Transverse colon (tissue), 4 donors: Measurements from ENCODE around the gene LMX1B. TPM values are rescaled to one million over a fixed set of nuclear protein-coding genes. Genes with fewer than 3 reads are reported as not detected.

Experiments used
- DNase-seq: peaks from one replicate; pipeline ENCODE4 v3.0.0-alpha.2; 2019
- H3K27ac ChIP-seq, 4 donors: fragments of 200-600 bp; sonication (generic); 2 replicates each; pipeline ENCODE4 v1.5.1; 2016 to 2018; ENCODE audit warnings: inconsistent platforms in 4 of 4
- H3K27me3 ChIP-seq: fragments of 200-600 bp; sonication (generic); 2 replicates; pipeline ENCODE4 v1.5.1; 2017; ENCODE audit warnings: inconsistent platforms
- H3K36me3 ChIP-seq, 4 donors: fragments of 200-600 bp; sonication (generic); 2 replicates each; pipeline ENCODE4 v1.5.1; 2017 to 2019; ENCODE audit warnings: inconsistent platforms in 4 of 4
- H3K4me1 ChIP-seq, 4 donors: fragments of 200-600 bp; sonication (generic); 2 replicates each; pipeline ENCODE4 v1.5.1; 2017 to 2020; ENCODE audit warnings: inconsistent platforms in 4 of 4
- H3K4me3 ChIP-seq, 4 donors: fragments of 200-600 bp; sonication (generic); 1 replicate in 1 of 4; 2 replicates in 3 of 4; pipeline versions ENCODE4 v1.5.1 to v1.6.1; 2017 to 2019; ENCODE audit warnings: inconsistent platforms in 4 of 4
- H3K9me3 ChIP-seq, 2 donors: fragments of 200-600 bp; sonication (generic); 2 replicates each; pipeline ENCODE4 v1.5.1; 2017 to 2019; ENCODE audit warnings: inconsistent platforms in 2 of 2
- EP300 ChIP-seq: sonication (generic); formaldehyde crosslinking; IDR thresholded peaks from one replicate; pipeline ENCODE4 v1.6.1; 2017; ENCODE audit warnings: antibody characterized with exemption, low read depth
- POLR2A ChIP-seq: fragments of 450-650 bp; IDR thresholded peaks from one replicate; pipeline ENCODE4 v1.6.1; 2016; ENCODE audit warnings: antibody characterized with exemption, mild to moderate bottlenecking, moderate library complexity
- POLR2AphosphoS5 ChIP-seq, 3 donors: sonication (generic); formaldehyde crosslinking; IDR thresholded peaks; one replicate each; pipeline ENCODE4 v1.6.1; 2016; ENCODE audit warnings: antibody characterized with exemption in 3 of 3
- WGBS, 2 donors: methylation state at CpG; one replicate each; pipeline ENCODE4 v1.1.5; 2018; ENCODE audit warnings: low coverage in 1 of 2; 5-methylcytosine and 5-hydroxymethylcytosine counted together
- in situ Hi-C, 4 donors: fragments of 200-750 bp; cut with MboI; loops; one replicate each; pipeline versions ENCODE4 v1.15.0 to v1.15.1; 2017; ENCODE audit warnings: low sequenced_read_pairs in 3 of 4, low pct_ligation_motif_present in 1 of 4, low pct_unique_long_range_greater_than_20kb in 1 of 4
- intact Hi-C: fragments of 100-400 bp; cut with DNase I; formaldehyde crosslinking; loops from one replicate; pipeline ENCODE4 v1.15.1; 2023; ENCODE audit warnings: low total_unique reads
- total RNA-seq, 4 donors: library from RNA; depleted of rRNA; stranded (reverse); fragments of >200 nt; gene quantifications; one replicate each; pipeline ENCODE4 v1.1.0, GENCODE V29; 2016
- TF ChIP-seq, protein P1 (sequence below), 5 experiments: fragments of 200-600 bp in 3 of 5; fragments of 450-650 bp in 2 of 5; sonication (generic) in 3 of 5; IDR thresholded peaks; 1 replicate in 2 of 5; 2 replicates in 3 of 5; pipeline ENCODE4 v1.5.1; 2016 to 2017; ENCODE audit warnings: antibody characterized with exemption in 5 of 5, inconsistent platforms in 3 of 5, mild to moderate bottlenecking in 2 of 5, moderate library complexity in 1 of 5

LMX1B gene
- total RNA-seq, 4 donors from 2014 or later, result 0.64 TPM; not detected in 3

DNA sequence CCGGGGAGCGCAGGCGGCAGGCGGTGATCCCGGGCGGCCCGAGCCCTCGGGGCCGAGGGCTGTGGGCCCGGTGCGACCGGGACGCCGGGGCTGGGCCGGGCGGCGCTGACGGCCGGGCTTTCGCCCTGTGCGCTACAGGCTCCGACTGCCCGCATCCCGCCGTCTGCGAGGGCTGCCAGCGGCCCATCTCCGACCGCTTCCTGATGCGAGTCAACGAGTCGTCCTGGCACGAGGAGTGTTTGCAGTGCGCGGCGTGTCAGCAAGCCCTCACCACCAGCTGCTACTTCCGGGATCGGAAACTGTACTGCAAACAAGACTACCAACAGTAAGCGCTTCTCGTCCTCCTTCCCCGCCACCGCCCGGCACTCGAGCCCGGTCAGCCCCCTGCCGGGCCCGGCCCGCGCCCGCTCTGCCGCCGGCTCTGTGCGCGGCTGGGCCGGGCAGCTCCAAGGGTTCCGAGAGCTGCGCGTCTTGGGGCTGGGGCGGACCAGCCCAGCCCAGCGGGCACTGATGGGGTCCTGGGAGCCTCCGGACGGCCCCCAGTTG, 1.6 kb downstream of the LMX1B start:
- no peak overlapping the region for H3K27ac ChIP-seq
- WGBS, 2 donors, result 4% methylated on average over 38 of the region's 62 CpGs; no CpG with 5 or more reads in 1 of the 2 donors
- peak overlapping the region in 1 of 4 donors; percentile 24 for H3K4me3 ChIP-seq
- peaks cover 6 to 57% (median 31%) of the 10 kb centered on the region in 4 donors for H3K4me1 ChIP-seq
- intact Hi-C loops (loop anchor here (10.0 kb wide), 1 partner anchor 159 kb away; no protein-coding TSS in a partner anchor), in situ Hi-C loops (loop anchor here in 1 of 4 donors (25.0 kb wide), 1 partner anchor 172 kb away; no protein-coding TSS in a partner anchor)
- H3K27me3 ChIP-seq, result peaks cover 94% of the 10 kb centered on the region
- DNase-seq, result peak; percentile 22
- H3K9me3 ChIP-seq, result no peaks in the 10 kb centered on the region
- H3K36me3 ChIP-seq, result no peaks in the 10 kb centered on the region
- TF ChIP-seq, protein P1, sequence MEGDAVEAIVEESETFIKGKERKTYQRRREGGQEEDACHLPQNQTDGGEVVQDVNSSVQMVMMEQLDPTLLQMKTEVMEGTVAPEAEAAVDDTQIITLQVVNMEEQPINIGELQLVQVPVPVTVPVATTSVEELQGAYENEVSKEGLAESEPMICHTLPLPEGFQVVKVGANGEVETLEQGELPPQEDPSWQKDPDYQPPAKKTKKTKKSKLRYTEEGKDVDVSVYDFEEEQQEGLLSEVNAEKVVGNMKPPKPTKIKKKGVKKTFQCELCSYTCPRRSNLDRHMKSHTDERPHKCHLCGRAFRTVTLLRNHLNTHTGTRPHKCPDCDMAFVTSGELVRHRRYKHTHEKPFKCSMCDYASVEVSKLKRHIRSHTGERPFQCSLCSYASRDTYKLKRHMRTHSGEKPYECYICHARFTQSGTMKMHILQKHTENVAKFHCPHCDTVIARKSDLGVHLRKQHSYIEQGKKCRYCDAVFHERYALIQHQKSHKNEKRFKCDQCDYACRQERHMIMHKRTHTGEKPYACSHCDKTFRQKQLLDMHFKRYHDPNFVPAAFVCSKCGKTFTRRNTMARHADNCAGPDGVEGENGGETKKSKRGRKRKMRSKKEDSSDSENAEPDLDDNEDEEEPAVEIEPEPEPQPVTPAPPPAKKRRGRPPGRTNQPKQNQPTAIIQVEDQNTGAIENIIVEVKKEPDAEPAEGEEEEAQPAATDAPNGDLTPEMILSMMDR (IDR thresholded peaks at IDR 0.05), result no peak
- TF ChIP-seq POLR2A (no peak), POLR2AphosphoS5 (IDR thresholded peaks at IDR 0.05) (no peak), EP300 (no peak)

DNA sequence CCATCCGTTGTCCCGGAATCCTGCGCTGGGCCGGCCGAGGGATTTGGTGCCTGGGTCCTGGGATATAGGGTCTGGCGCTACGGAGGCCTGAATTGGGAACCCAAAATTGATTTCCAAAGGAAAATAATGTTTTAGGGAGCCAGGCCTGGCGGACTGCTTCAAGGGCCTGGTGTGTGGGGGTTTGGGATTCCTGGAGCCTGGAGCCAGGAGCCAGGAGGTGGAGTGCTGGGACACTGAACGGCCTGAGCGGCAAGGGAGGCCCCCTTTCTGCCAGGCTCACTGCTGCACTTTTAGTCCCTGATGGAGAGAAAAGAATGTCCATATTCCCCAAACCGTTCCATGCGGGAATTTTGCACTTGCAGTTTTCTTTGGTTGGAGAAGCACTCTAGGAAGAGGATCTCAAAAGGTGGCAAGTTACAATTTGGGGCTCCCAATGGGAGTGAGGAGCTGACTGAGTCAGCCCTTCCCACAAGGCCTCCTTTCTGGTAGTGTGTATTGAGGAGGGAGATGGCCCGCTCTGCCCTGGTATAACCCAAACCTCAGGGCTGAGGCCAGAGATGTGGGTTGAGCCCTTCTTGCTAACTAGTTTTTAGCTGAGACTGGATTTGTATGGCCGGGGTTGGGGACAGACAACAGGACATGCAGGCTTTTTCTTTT, 2.2 kb downstream of the LMX1B start:
- intact Hi-C loops, result loop anchor here (10.0 kb wide), 1 partner anchor 159 kb away; no protein-coding TSS in a partner anchor
- Histone ChIP-seq H3K27me3 (peaks cover 94% of the 10 kb centered on the region), H3K9me3 (no peaks in the 10 kb centered on the region), H3K4me1 (peaks cover 6 to 52% (median 29%) of the 10 kb centered on the region in 4 donors), H3K27ac (no peak overlapping the region), H3K4me3 (peak overlapping the region in 1 of 4 donors; percentile 24), H3K36me3 (no peaks in the 10 kb centered on the region)
- in situ Hi-C loops, result loop anchor here in 1 of 4 donors (25.0 kb wide), 1 partner anchor 171 kb away; no protein-coding TSS in a partner anchor
- no peak for DNase-seq
- TF ChIP-seq POLR2AphosphoS5 (IDR thresholded peaks at IDR 0.05), result no peak
- TF ChIP-seq EP300, result no peak
- TF ChIP-seq, protein P1 (IDR thresholded peaks at IDR 0.05), result no peak
- TF ChIP-seq POLR2A, result no peak
- WGBS, 2 donors, result 44% methylated on average over 14 of the region's 14 CpGs; no CpG with 5 or more reads in 1 of the 2 donors

DNA sequence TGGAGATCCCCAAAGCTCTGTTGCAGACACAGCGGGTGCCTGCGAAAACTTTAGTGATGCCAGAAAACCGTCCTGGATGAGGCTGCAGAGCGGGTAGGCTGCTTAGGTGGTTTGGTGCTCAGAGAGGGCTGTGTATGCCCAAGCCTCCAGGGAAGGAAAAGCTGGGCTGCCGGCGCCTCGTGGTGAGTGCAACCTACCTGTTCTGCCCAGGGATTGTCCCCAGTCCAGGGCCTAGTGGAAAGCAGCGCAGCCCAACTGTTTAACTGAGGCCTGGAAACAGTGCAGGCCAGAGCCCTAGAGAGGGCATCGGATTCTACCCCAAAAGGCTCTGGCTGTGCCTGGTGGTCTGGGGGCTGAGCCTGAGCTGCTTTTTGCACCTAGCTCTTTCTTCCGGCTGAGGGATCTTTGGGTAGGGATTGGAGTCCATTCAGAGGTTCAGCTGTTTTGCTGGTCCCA, 2.8 kb downstream of the LMX1B start:
- Histone ChIP-seq H3K4me1 (peaks cover 6 to 46% (median 26%) of the 10 kb centered on the region in 4 donors), H3K36me3 (no peaks in the 10 kb centered on the region), H3K27ac (no peak overlapping the region), H3K4me3 (no peak overlapping the region), H3K27me3 (peaks cover 94% of the 10 kb centered on the region), H3K9me3 (no peaks in the 10 kb centered on the region)
- TF ChIP-seq, protein P1 (IDR thresholded peaks at IDR 0.05), result no peak
- TF ChIP-seq POLR2A, result no peak
- intact Hi-C loops (loop anchor here (10.0 kb wide), 1 partner anchor 158 kb away; no protein-coding TSS in a partner anchor), in situ Hi-C loops (loop anchor here in 1 of 4 donors (25.0 kb wide), 1 partner anchor 171 kb away; no protein-coding TSS in a partner anchor)
- DNase-seq, result no peak
- 79% methylated on average over 10 of the region's 10 CpGs; no CpG with 5 or more reads in 1 of the 2 donors for WGBS, 2 donors
